HepG2 (cell line): Measurements from ENCODE around the gene PTCD2. TPM values are rescaled to one million over a fixed set of nuclear protein-coding genes. Genes with fewer than 3 reads are reported as not detected.

ENCODE experiments used
- ATAC-seq: fragments of 200-7000 bp; cut with Tn5 transposase; 3 replicates; pipeline ENCODE4 v1.9.1; 2020; ENCODE audit warnings: mild to moderate bottlenecking, moderate library complexity
- BruUV-seq: library from RNA; stranded (reverse); fragments of 400-500 nt; replicated peaks from 2 replicates; lab custom pipeline; 2021; lab: Mats Ljungman, UMichigan
- CTCF ChIA-PET: fragments of 300-600 bp; formaldehyde crosslinking; extraction: SDS; loops from one replicate; lab custom pipeline; 2021; ENCODE audit warnings: low total read pairs, inconsistent platforms, low intra/inter-chr PET ratio; lab: Yijun Ruan, JAX
- POLR2A ChIA-PET: fragments of 350-600 bp; sonication (Branson Sonifier 250); formaldehyde crosslinking; loops from one replicate; lab custom pipeline; 2020; ENCODE audit warnings: antibody characterized with exemption, inconsistent platforms; lab: Yijun Ruan, JAX
- DNase-seq: peaks from one replicate; pipeline ENCODE4 v3.0.0-alpha.2; 2015; ENCODE audit warnings: low spot score
- FAIRE-seq: peaks from 3 replicates; lab custom pipeline; 2011; peaks lifted over from hg19 to GRCh38; lab: Jason Lieb, UNC
- H2AFZ ChIP-seq: one replicate; pipeline ENCODE4 v1.6.1; 2011; ENCODE audit warnings: low read length, inconsistent platforms
- H3K27ac ChIP-seq: fragments of 300-600 bp; 3 replicates; pipeline ENCODE4 v1.8.0; 2011; ENCODE audit warnings: mixed run types, mild to moderate bottlenecking, mixed read lengths, low read length, inconsistent platforms; ENCODE audit not compliant: insufficient read depth; ENCODE audit errors: extremely low read length
- H3K27me3 ChIP-seq, 2 experiments: fragments of 200-600 bp in 1 of 2; 2 replicates in 1 of 2; 3 replicates in 1 of 2; pipeline versions ENCODE4 v1.6.0 to v1.8.0; 2011; ENCODE audit warnings: low read length in 2 of 2, mild to moderate bottlenecking in 2 of 2, moderate library complexity in 2 of 2, inconsistent platforms in 1 of 2; ENCODE audit not compliant: insufficient read depth in 2 of 2, control insufficient read depth in 1 of 2
- H3K36me3 ChIP-seq, 2 experiments: fragments of 200-600 bp in 1 of 2; replicated peaks in 1 of 2; 2 replicates in 1 of 2; 3 replicates in 1 of 2; pipeline versions ENCODE4 v1.5.1 to v1.8.0; 2011; ENCODE audit warnings: low read length in 2 of 2, inconsistent platforms in 1 of 2; ENCODE audit not compliant: insufficient read depth in 2 of 2, control insufficient read depth in 1 of 2
- H3K4me1 ChIP-seq: 2 replicates; pipeline ENCODE4 v1.5.1; 2012; ENCODE audit warnings: low read length, inconsistent platforms; ENCODE audit not compliant: insufficient read depth
- H3K4me2 ChIP-seq: 2 replicates; pipeline ENCODE4 v1.6.0; 2011; ENCODE audit warnings: low read depth, low read length, inconsistent platforms
- H3K4me3 ChIP-seq, 3 experiments: fragments of 200-600 bp in 1 of 3; sonication (generic), shearing (Covaris generic) in 1 of 3; replicated peaks in 1 of 3; 2 replicates each; pipeline ENCODE4 v1.5.1; 2011 to 2016; ENCODE audit warnings: low read length in 3 of 3, inconsistent platforms in 2 of 3, low read depth in 2 of 3, mild to moderate bottlenecking in 2 of 3, control low read depth in 1 of 3, mixed read lengths in 1 of 3; ENCODE audit not compliant: insufficient read depth in 1 of 3
- H3K79me2 ChIP-seq: one replicate; pipeline ENCODE4 v1.6.1; 2011; ENCODE audit warnings: low read length, inconsistent platforms; ENCODE audit not compliant: insufficient read depth
- H3K9ac ChIP-seq: 2 replicates; pipeline ENCODE4 v1.6.0; 2011; ENCODE audit warnings: mild to moderate bottlenecking, low read depth, low read length, inconsistent platforms; ENCODE audit not compliant: insufficient read depth
- H3K9me3 ChIP-seq: 2 replicates; pipeline ENCODE4 v1.5.1; 2012; ENCODE audit warnings: mild to moderate bottlenecking, low read length
- H4K20me1 ChIP-seq: 2 replicates; pipeline ENCODE4 v1.6.0; 2011; ENCODE audit warnings: inconsistent platforms, mild to moderate bottlenecking, low read length, moderate library complexity; ENCODE audit not compliant: insufficient read depth
- MAFF ChIP-seq: IDR thresholded peaks from 2 replicates; pipeline ENCODE4 v1.6.1; 2011; ENCODE audit warnings: low read depth, low read length, improper control_type of control experiment
- MAFK ChIP-seq, 2 experiments: IDR thresholded peaks in 1 of 2; conservative IDR thresholded peaks in 1 of 2; 2 replicates each; pipeline ENCODE4 v1.6.1; 2011; ENCODE audit warnings: improper control_type of control experiment in 2 of 2, low read length in 2 of 2
- SNAI1 ChIP-seq: sonication (generic); formaldehyde crosslinking; IDR thresholded peaks from 2 replicates; pipeline ENCODE4 v1.5.0; 2020; ENCODE audit warnings: mild to moderate bottlenecking, missing genetic modification reagents, borderline replicate concordance
- ZFP90 ChIP-seq: sonication (generic); formaldehyde crosslinking; IDR thresholded peaks from 2 replicates; pipeline ENCODE4 v1.8.0; 2022; ENCODE audit warnings: missing genetic modification reagents, mild to moderate bottlenecking, inconsistent platforms, borderline replicate concordance
- WGBS: methylation state at CpG from one replicate; pipeline ENCODE4 v1.1.6; 2017; ENCODE audit warnings: low lambda C conversion rate; 5-methylcytosine and 5-hydroxymethylcytosine counted together
- in situ Hi-C: cut with HindIII; loops from 2 replicates; pipeline ENCODE4 v1.10.0; 2017; ENCODE audit warnings: low pct_unique_long_range_greater_than_20kb; ENCODE audit not compliant: extremely low pct_ligation_motif_present
- intact Hi-C: fragments of 100-400 bp; cut with micrococcal nuclease; formaldehyde crosslinking; loops from one replicate; pipeline ENCODE4 v1.10.0; 2022; ENCODE audit not compliant: unreplicated experiment
- polyA plus RNA-seq, 8 experiments: library from polyadenylated mRNA; depleted of rRNA in 3 of 8; stranded (reverse) in 7 of 8; unstranded in 1 of 8; fragments of >200 nt; fragmentation: Illumina TruSeq in 4 of 8; extraction: Trizol in 4 of 8; gene quantifications; 2 replicates each; pipeline versions ENCODE4 v1.2.1 to v1.2.3, GENCODE V29; 2011 to 2016; ENCODE audit warnings: low read depth in 4 of 8, missing spikeins in 1 of 8, mixed read lengths in 1 of 8; ENCODE audit not compliant: insufficient read depth in 1 of 8
- total RNA-seq, 5 experiments: library from RNA; depleted of rRNA; stranded (reverse); fragments of >200 nt; fragmentation: Illumina TruSeq; extraction: Trizol; gene quantifications; 2 replicates each; pipeline ENCODE4 v1.2.3, GENCODE V29; 2016; ENCODE audit warnings: low read depth in 1 of 5

The PTCD2 gene
- total and polyA plus RNA-seq, 2 of the 13 experiments (the other 11 are each of a cell fraction or from before 2014, with no cell fraction given), result 5.3 to 6.4 TPM

- no peak overlapping the region for H3K4me2 ChIP-seq
- no peaks in the 10 kb centered on the region for H3K9me3 ChIP-seq
- intact Hi-C loops, result no loop called here
- H3K79me2 ChIP-seq, result no peaks in the 10 kb centered on the region
- no peak overlapping the region for H3K27ac ChIP-seq
- WGBS, result 100% methylated on average over 1 of the region's 1 CpG
- ChIA-PET POLR2A (no interaction called here), CTCF (no interaction called here)
- no peak for ATAC-seq
- peaks cover 5 to 27% of the 10 kb centered on the region in 2 experiments for H3K36me3 ChIP-seq
- DNase-seq, result no peak
- in situ Hi-C loops, result no loop called here
- H3K9ac ChIP-seq, result no peak overlapping the region
- H3K4me3 ChIP-seq, result no peak overlapping the region
- TF ChIP-seq ZFP90 (no peak), MAFK (conservative IDR thresholded peaks at IDR 0.05 in 1 of 2, IDR thresholded peaks at IDR 0.05 in 1 of 2; ENCODE audit: low read length in 2 of 2) (peak in 1 of 2 experiments; percentile 66; a peak in 2 of 4 replicates), MAFF (peak; percentile 25; the same call in 1 of the 2 replicates)
- H4K20me1 ChIP-seq, result no peaks in the 10 kb centered on the region
- BruUV-seq, result no TSS peak
- H2AFZ ChIP-seq, result no peak overlapping the region
- no peaks in the 10 kb centered on the region for H3K4me1 ChIP-seq
- no peak for FAIRE-seq
- H3K27me3 ChIP-seq, result no peaks in the 10 kb centered on the region
Observed at GRCh38 chr5:72356361-72356760, 36.2 kb downstream of the PTCD2 start.

- Histone ChIP-seq H2AFZ (no peak overlapping the region), H4K20me1 (no peaks in the 10 kb centered on the region), H3K4me2 (no peak overlapping the region), H3K27ac (no peak overlapping the region), H3K27me3 (no peaks in the 10 kb centered on the region), H3K9me3 (no peaks in the 10 kb centered on the region), H3K36me3 (peaks cover 5 to 41% of the 10 kb centered on the region in 2 experiments), H3K4me3 (no peak overlapping the region), H3K79me2 (no peaks in the 10 kb centered on the region), H3K4me1 (no peaks in the 10 kb centered on the region), H3K9ac (no peak overlapping the region)
- DNase-seq, result no peak
- no TSS peak for BruUV-seq
- intact Hi-C loops, result no loop called here
- ATAC-seq, result no peak
- ChIA-PET CTCF (no interaction called here), POLR2A (no interaction called here)
- in situ Hi-C loops, result no loop called here
- TF ChIP-seq MAFK (conservative IDR thresholded peaks at IDR 0.05 in 1 of 2, IDR thresholded peaks at IDR 0.05 in 1 of 2; ENCODE audit: low read length in 2 of 2) (peak; percentile 63 to 79), SNAI1 (CRISPR knock-in tag) (no peak), MAFF (peak; percentile 74)
- FAIRE-seq, result no peak
Observed at GRCh38 chr5:72358925-72359324, 38.8 kb downstream of the PTCD2 start.
